Keratinocyte (primary cell): ENCODE data around the gene NAA80. TPM values are rescaled to one million over a fixed set of nuclear protein-coding genes. Genes with fewer than 3 reads are reported as not detected.

Source experiments
- DNase-seq: peaks from one replicate; pipeline ENCODE4 v3.0.0-alpha.2; 2011; ENCODE audit warnings: low read depth, missing footprints, low spot score
- FAIRE-seq: peaks from 2 replicates; lab custom pipeline; 2011; peaks lifted over from hg19 to GRCh38; lab: Jason Lieb, UNC
- H2AFZ ChIP-seq: 2 replicates; pipeline ENCODE4 v1.6.0; 2012; ENCODE audit warnings: low read length, control low read depth, inconsistent platforms; ENCODE audit not compliant: control insufficient read depth
- H3K27ac ChIP-seq: 2 replicates; pipeline ENCODE4 v1.5.1; 2011; ENCODE audit warnings: low read length; ENCODE audit not compliant: control insufficient read depth, insufficient read depth
- H3K27me3 ChIP-seq: 3 replicates; pipeline ENCODE4 v1.6.0; 2011; ENCODE audit warnings: low read length; ENCODE audit not compliant: control insufficient read depth, insufficient read depth; ENCODE audit errors: extremely low read depth
- H3K36me3 ChIP-seq, 2 experiments: 2 replicates in 1 of 2; 3 replicates in 1 of 2; pipeline ENCODE4 v1.5.1; 2011; ENCODE audit warnings: low read length in 2 of 2, mild to moderate bottlenecking in 1 of 2; ENCODE audit not compliant: control insufficient read depth in 2 of 2, insufficient read depth in 2 of 2; ENCODE audit errors: extremely low read depth in 1 of 2
- H3K4me1 ChIP-seq: 3 replicates; pipeline ENCODE4 v1.5.1; 2011; ENCODE audit warnings: low read length; ENCODE audit not compliant: control insufficient read depth, insufficient read depth; ENCODE audit errors: extremely low read depth
- H3K4me2 ChIP-seq: 3 replicates; pipeline ENCODE4 v1.6.0; 2011; ENCODE audit warnings: low read depth, low read length; ENCODE audit not compliant: control insufficient read depth, insufficient read depth; ENCODE audit errors: extremely low read depth
- H3K4me3 ChIP-seq, 3 experiments: fragments of 200-600 bp in 1 of 3; sonication (generic) in 1 of 3; 2 replicates in 2 of 3; 3 replicates in 1 of 3; pipeline ENCODE4 v1.5.1; 2011 to 2016; ENCODE audit warnings: low read length in 3 of 3, mild to moderate bottlenecking in 3 of 3, control low read depth in 2 of 3, inconsistent platforms in 1 of 3, low read depth in 1 of 3, mixed read lengths in 1 of 3, mixed run types in 1 of 3, moderate library complexity in 1 of 3; ENCODE audit not compliant: control insufficient read depth in 2 of 3, insufficient read depth in 2 of 3; ENCODE audit errors: extremely low read depth in 1 of 3
- H3K79me2 ChIP-seq: 2 replicates; pipeline ENCODE4 v1.6.0; 2012; ENCODE audit warnings: low read length; ENCODE audit not compliant: control insufficient read depth, insufficient read depth
- H3K9ac ChIP-seq: 3 replicates; pipeline ENCODE4 v1.6.0; 2011; ENCODE audit warnings: low read length; ENCODE audit not compliant: control insufficient read depth, insufficient read depth; ENCODE audit errors: extremely low read depth
- H3K9me1 ChIP-seq: 3 replicates; pipeline ENCODE4 v1.6.0; 2011; ENCODE audit warnings: low read length; ENCODE audit not compliant: control insufficient read depth, insufficient read depth; ENCODE audit errors: extremely low read depth
- H3K9me3 ChIP-seq: 2 replicates; pipeline ENCODE4 v1.5.1; 2012; ENCODE audit warnings: low read depth, low read length; ENCODE audit not compliant: control insufficient read depth
- H4K20me1 ChIP-seq: 3 replicates; pipeline ENCODE4 v1.6.0; 2011; ENCODE audit warnings: low read length; ENCODE audit not compliant: control insufficient read depth, insufficient read depth; ENCODE audit errors: extremely low read depth
- CTCF ChIP-seq, 3 experiments: IDR thresholded peaks in 1 of 3; conservative IDR thresholded peaks in 1 of 3; optimal IDR thresholded peaks in 1 of 3; 2 replicates in 2 of 3; 3 replicates in 1 of 3; pipeline versions ENCODE3 to v1.5.1; 2011; ENCODE audit warnings: low read length in 3 of 3, mild to moderate bottlenecking in 3 of 3, moderate library complexity in 2 of 3, control low read depth in 1 of 3, inconsistent platforms in 1 of 3; ENCODE audit not compliant: insufficient read depth in 2 of 3; ENCODE audit errors: extremely low read depth in 1 of 3
- EZH2 ChIP-seq: IDR thresholded peaks from one replicate; pipeline ENCODE4 v1.6.1; 2012; ENCODE audit warnings: inconsistent platforms, mild to moderate bottlenecking, low read length, moderate library complexity
- dilution Hi-C: fragments of 300-500 bp; cut with MboI; formaldehyde crosslinking; loops from one replicate; pipeline ENCODE4 v1.7.0; 2020; ENCODE audit warnings: low sequenced_read_pairs; ENCODE audit not compliant: extremely low pct_ligation_motif_present
- polyA plus RNA-seq, 5 experiments: library from polyadenylated mRNA; depleted of rRNA in 3 of 5; stranded (reverse) in 3 of 5; stranded (forward) in 1 of 5; unstranded in 1 of 5; fragments of >200 nt; gene quantifications; 1 replicate in 1 of 5; 2 replicates in 3 of 5; 3 replicates in 1 of 5; pipeline versions ENCODE4 v1.2.1 to v1.2.3, GENCODE V29; 2011 to 2012; ENCODE audit warnings: missing spikeins in 2 of 5, low read depth in 1 of 5, low replicate concordance in 1 of 5

The NAA80 gene
- polyA plus RNA-seq, 1 donor (not counting 4 experiments of a cell fraction or from before 2014, with no cell fraction given), result 6.1 TPM

GRCh38 chr3:50278123-50278879 lies 20.9 kb downstream of the NAA80 start:
- FAIRE-seq, result no peak
- no peak for DNase-seq

GRCh38 chr3:50276762-50277101 lies 22.5 kb downstream of the NAA80 start:
- dilution Hi-C loops, result no loop called here
- Histone ChIP-seq H3K4me1 (peaks cover 3% of the 10 kb centered on the region), H3K9me1 (no peaks in the 10 kb centered on the region), H2AFZ (no peak overlapping the region), H3K4me2 (no peak overlapping the region), H3K9ac (no peak overlapping the region), H4K20me1 (no peaks in the 10 kb centered on the region), H3K27me3 (peaks cover 40% of the 10 kb centered on the region), H3K4me3 (no peak overlapping the region), H3K9me3 (no peaks in the 10 kb centered on the region), H3K27ac (no peak overlapping the region), H3K36me3 (no peaks in the 10 kb centered on the region), H3K79me2 (no peaks in the 10 kb centered on the region)
- FAIRE-seq, result no peak
- TF ChIP-seq EZH2 (no peak), CTCF (optimal IDR thresholded peaks at IDR 0.05 in 1 of 3, IDR thresholded peaks at IDR 0.05 in 1 of 3, conservative IDR thresholded peaks at IDR 0.05 in 1 of 3; ENCODE audit: extremely low read depth in 1 of 3, insufficient read depth in 2 of 3, low read length in 3 of 3) (no peak)
- no peak for DNase-seq

More at GRCh38 chr3:50278123-50278879, 20.9 kb downstream of the NAA80 start:
- H3K79me2 ChIP-seq, result no peaks in the 10 kb centered on the region
- dilution Hi-C loops, result no loop called here
- H3K9me1 ChIP-seq, result no peaks in the 10 kb centered on the region
- H3K9me3 ChIP-seq, result no peaks in the 10 kb centered on the region
- H3K27ac ChIP-seq, result no peak overlapping the region
- TF ChIP-seq CTCF (optimal IDR thresholded peaks at IDR 0.05 in 1 of 3, IDR thresholded peaks at IDR 0.05 in 1 of 3, conservative IDR thresholded peaks at IDR 0.05 in 1 of 3; ENCODE audit: extremely low read depth in 1 of 3, insufficient read depth in 2 of 3, low read length in 3 of 3) (no peak), EZH2 (no peak)
- H3K9ac ChIP-seq, result no peak overlapping the region
- H2AFZ ChIP-seq, result no peak overlapping the region
- H3K4me3 ChIP-seq, result no peak overlapping the region
- H3K36me3 ChIP-seq, result no peaks in the 10 kb centered on the region
- no peaks in the 10 kb centered on the region for H4K20me1 ChIP-seq
- H3K4me1 ChIP-seq, result peaks cover under 1% of the 10 kb centered on the region
- H3K27me3 ChIP-seq, result peaks cover 36% of the 10 kb centered on the region
- no peak overlapping the region for H3K4me2 ChIP-seq
